Measurements from ENCODE around the gene ZMYND11.

Gene ZMYND11

DNA sequence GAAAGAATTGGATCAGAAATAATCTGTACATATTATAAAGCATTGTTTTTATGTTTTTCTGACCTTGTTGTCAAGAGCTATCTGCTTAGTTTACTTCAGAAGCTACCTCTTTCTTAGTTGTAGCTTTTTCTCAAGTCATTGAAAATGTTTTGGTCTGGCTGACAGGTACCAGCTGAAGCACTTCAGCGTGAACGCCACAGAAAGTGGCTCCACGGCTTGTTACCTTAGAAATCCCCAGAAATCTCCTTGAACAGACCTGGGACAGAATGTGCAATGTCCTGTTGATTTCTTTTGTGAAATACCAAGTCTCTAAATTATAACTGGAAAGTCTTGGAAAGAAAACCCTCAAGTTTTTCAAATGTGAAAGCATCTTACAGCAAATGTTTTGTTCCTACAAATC, 96.8 kb downstream of the ZMYND11 start:
- Histone ChIP-seq H3F3A (ENCODE audit: insufficient read depth, low read length) (no peaks in the 10 kb centered on the region), H3K27ac (ENCODE audit: low read length) (no peak overlapping the region), H3K4me3 (ENCODE audit: low read length) (no peak overlapping the region), H3K9me3 (replicated peaks; ENCODE audit: insufficient read depth, low read length) (no peaks in the 10 kb centered on the region), H3K79me2 (ENCODE audit: low read length) (no peaks in the 10 kb centered on the region), H2AFZ (ENCODE audit: low read length) (no peak overlapping the region), H3K36me3 (replicated peaks; ENCODE audit: insufficient read depth, low read length) (no peaks in the 10 kb centered on the region; the same call in 1 of the 2 replicates), H3K9ac (ENCODE audit: low read length) (no peak overlapping the region), H3K4me2 (ENCODE audit: low read depth, low read length) (no peak overlapping the region), H3K9me2 (replicated peaks; ENCODE audit: insufficient read depth, low read length) (no peaks in the 10 kb centered on the region), H4K20me1 (ENCODE audit: insufficient read depth, low read length) (no peaks in the 10 kb centered on the region), H3K4me1 (ENCODE audit: low read length) (no peaks in the 10 kb centered on the region), H3K27me3 (replicated peaks; ENCODE audit: insufficient read depth, low read length) (no peaks in the 10 kb centered on the region)
- TF ChIP-seq EZH2phosphoT487 (IDR thresholded peaks at IDR 0.05; ENCODE audit: low read length), result no peak
- TF ChIP-seq EZH2 (optimal IDR thresholded peaks at IDR 0.05; ENCODE audit: low read depth, low read length), result no peak
- TF ChIP-seq, protein P1, sequence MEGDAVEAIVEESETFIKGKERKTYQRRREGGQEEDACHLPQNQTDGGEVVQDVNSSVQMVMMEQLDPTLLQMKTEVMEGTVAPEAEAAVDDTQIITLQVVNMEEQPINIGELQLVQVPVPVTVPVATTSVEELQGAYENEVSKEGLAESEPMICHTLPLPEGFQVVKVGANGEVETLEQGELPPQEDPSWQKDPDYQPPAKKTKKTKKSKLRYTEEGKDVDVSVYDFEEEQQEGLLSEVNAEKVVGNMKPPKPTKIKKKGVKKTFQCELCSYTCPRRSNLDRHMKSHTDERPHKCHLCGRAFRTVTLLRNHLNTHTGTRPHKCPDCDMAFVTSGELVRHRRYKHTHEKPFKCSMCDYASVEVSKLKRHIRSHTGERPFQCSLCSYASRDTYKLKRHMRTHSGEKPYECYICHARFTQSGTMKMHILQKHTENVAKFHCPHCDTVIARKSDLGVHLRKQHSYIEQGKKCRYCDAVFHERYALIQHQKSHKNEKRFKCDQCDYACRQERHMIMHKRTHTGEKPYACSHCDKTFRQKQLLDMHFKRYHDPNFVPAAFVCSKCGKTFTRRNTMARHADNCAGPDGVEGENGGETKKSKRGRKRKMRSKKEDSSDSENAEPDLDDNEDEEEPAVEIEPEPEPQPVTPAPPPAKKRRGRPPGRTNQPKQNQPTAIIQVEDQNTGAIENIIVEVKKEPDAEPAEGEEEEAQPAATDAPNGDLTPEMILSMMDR (IDR thresholded peaks at IDR 0.05; ENCODE audit: low read length), result no peak
- DNase-seq, result no peak

DNA sequence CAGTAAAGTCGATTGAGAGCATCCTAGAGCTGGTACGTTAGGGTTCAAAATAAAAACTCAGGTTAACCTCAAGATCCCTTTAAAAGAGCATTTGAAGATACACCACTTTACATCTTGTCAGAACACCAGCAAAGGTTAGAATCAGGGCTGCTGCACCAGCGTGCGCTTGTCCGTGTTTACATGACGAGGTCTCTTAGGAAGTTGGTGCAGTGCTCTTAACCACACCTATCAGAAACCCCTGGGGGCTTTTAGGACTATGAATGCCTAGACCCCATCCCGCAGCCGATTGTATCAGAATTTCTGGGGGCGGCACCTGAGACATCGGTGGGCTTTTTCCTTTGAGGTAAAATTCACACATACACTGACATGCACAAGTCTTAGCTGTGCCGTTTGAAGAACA, 97.6 kb downstream of the ZMYND11 start:
- Histone ChIP-seq H3K4me3 (ENCODE audit: low read length) (no peak overlapping the region), H3K36me3 (replicated peaks; ENCODE audit: insufficient read depth, low read length) (no peaks in the 10 kb centered on the region; the same call in 1 of the 2 replicates), H2AFZ (ENCODE audit: low read length) (no peak overlapping the region), H3F3A (ENCODE audit: insufficient read depth, low read length) (no peaks in the 10 kb centered on the region), H3K4me1 (ENCODE audit: low read length) (no peaks in the 10 kb centered on the region), H3K9ac (ENCODE audit: low read length) (no peak overlapping the region), H3K79me2 (ENCODE audit: low read length) (no peaks in the 10 kb centered on the region), H3K4me2 (ENCODE audit: low read depth, low read length) (no peak overlapping the region), H4K20me1 (ENCODE audit: insufficient read depth, low read length) (no peaks in the 10 kb centered on the region), H3K27me3 (replicated peaks; ENCODE audit: insufficient read depth, low read length) (no peaks in the 10 kb centered on the region), H3K9me2 (replicated peaks; ENCODE audit: insufficient read depth, low read length) (no peaks in the 10 kb centered on the region), H3K27ac (ENCODE audit: low read length) (no peak overlapping the region), H3K9me3 (replicated peaks; ENCODE audit: insufficient read depth, low read length) (no peaks in the 10 kb centered on the region)
- no peak for DNase-seq
- TF ChIP-seq EZH2phosphoT487 (IDR thresholded peaks at IDR 0.05; ENCODE audit: low read length) (no peak), EZH2 (optimal IDR thresholded peaks at IDR 0.05; ENCODE audit: low read depth, low read length) (no peak)

DNA sequence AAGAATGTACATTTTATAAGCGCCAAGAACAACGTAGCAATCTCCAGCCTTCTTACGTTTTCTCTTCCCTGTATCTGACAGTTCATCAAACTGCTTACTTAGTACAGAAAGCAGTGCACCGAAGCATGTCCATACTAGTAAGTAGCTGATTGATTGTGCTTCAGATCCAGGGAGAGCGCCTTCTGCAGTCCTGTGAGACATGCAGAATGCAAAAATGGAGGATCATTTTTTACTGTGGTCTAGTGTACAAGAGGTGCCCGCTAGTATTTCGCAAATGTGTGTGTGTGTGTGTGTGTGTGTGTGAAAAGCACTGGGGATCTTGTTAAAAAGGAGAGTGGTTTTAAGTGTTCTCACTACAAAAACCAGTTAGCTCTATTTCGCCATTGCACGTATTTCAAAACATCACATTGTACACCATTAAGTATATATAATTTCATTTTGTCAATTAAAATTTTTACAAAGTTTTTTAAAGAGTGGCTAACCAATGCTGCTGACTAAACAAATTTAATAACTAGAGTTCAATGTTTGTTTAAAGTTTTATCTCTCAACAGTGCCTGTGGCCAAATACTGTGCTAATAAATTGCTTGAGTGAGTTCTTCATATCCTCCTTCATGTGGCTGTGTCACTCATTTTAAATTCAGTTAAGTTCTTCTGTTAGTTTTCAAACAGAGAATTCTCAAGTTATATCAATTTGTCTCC, 99.6 kb downstream of the ZMYND11 start:
- H3K4me1 ChIP-seq (ENCODE audit: low read length), result no peaks in the 10 kb centered on the region
- TF ChIP-seq EZH2 (optimal IDR thresholded peaks at IDR 0.05; ENCODE audit: low read depth, low read length) (no peak), EZH2phosphoT487 (IDR thresholded peaks at IDR 0.05; ENCODE audit: low read length) (no peak)
- TF ChIP-seq, protein P1 (IDR thresholded peaks at IDR 0.05; ENCODE audit: low read length), result no peak
- no peaks in the 10 kb centered on the region for H3K27me3 ChIP-seq (replicated peaks; ENCODE audit: insufficient read depth, low read length)
- no peak overlapping the region for H2AFZ ChIP-seq (ENCODE audit: low read length)
- H3K9me3 ChIP-seq (replicated peaks; ENCODE audit: insufficient read depth, low read length), result no peaks in the 10 kb centered on the region
- H3K36me3 ChIP-seq (replicated peaks; ENCODE audit: insufficient read depth, low read length), result peaks cover 5% of the 10 kb centered on the region; the same call in 1 of the 2 replicates
- H3K4me2 ChIP-seq (ENCODE audit: low read depth, low read length), result no peak overlapping the region
- no peaks in the 10 kb centered on the region for H3K9me2 ChIP-seq (replicated peaks; ENCODE audit: insufficient read depth, low read length)
- H3K79me2 ChIP-seq (ENCODE audit: low read length), result no peaks in the 10 kb centered on the region
- H4K20me1 ChIP-seq (ENCODE audit: insufficient read depth, low read length), result no peaks in the 10 kb centered on the region
- DNase-seq, result no peak
- H3F3A ChIP-seq (ENCODE audit: insufficient read depth, low read length), result no peaks in the 10 kb centered on the region
- no peak overlapping the region for H3K27ac ChIP-seq (ENCODE audit: low read length)
- no peak overlapping the region for H3K9ac ChIP-seq (ENCODE audit: low read length)
- no peak overlapping the region for H3K4me3 ChIP-seq (ENCODE audit: low read length)

DNA sequence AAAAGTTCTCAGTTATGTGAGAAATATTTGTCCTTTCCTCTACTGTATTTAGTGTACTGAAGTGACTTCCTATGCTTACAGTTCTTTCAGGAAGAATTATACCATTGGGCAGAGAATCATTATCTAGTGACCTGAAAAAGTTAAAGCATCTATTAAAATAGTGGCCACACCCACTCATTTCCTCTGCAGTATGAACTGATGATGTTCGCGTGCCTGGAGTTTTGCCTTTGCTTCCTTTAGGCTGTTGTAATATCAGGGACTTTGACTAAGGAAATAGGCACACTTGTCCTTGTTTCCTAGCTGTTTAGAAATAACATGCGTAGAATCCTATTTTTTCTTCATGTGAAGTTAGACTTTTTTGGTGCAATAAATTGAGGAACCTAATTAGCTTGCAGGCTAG, 100.7 kb downstream of the ZMYND11 start:
- no peak overlapping the region for H3K4me2 ChIP-seq (ENCODE audit: low read depth, low read length)
- no peaks in the 10 kb centered on the region for H3K9me2 ChIP-seq (replicated peaks; ENCODE audit: insufficient read depth, low read length)
- no peaks in the 10 kb centered on the region for H3K27me3 ChIP-seq (replicated peaks; ENCODE audit: insufficient read depth, low read length)
- H3K27ac ChIP-seq (ENCODE audit: low read length), result no peak overlapping the region
- no peaks in the 10 kb centered on the region for H4K20me1 ChIP-seq (ENCODE audit: insufficient read depth, low read length)
- H3K9me3 ChIP-seq (replicated peaks; ENCODE audit: insufficient read depth, low read length), result no peaks in the 10 kb centered on the region
- no peak for DNase-seq
- no peaks in the 10 kb centered on the region for H3K79me2 ChIP-seq (ENCODE audit: low read length)
- H3K4me3 ChIP-seq (ENCODE audit: low read length), result no peak overlapping the region
- peaks cover 5% of the 10 kb centered on the region; the same call in 1 of the 2 replicates for H3K36me3 ChIP-seq (replicated peaks; ENCODE audit: insufficient read depth, low read length)
- no peaks in the 10 kb centered on the region for H3F3A ChIP-seq (ENCODE audit: insufficient read depth, low read length)
- H3K9ac ChIP-seq (ENCODE audit: low read length), result no peak overlapping the region
- H3K4me1 ChIP-seq (ENCODE audit: low read length), result no peaks in the 10 kb centered on the region
- TF ChIP-seq, protein P1 (IDR thresholded peaks at IDR 0.05; ENCODE audit: low read length), result no peak
- no peak overlapping the region for H2AFZ ChIP-seq (ENCODE audit: low read length)
